DMS53 treated with DMSO at 0.1 percent for 48 hours (cell line): ENCODE results near the gene OR7A10.

Experiments used
- DNase-seq: peaks from one replicate; lab custom pipeline; 2025; ENCODE audit not compliant: unreplicated experiment; lab: John Stamatoyannopoulos, UW

The OR7A10 gene

GRCh38 chr19:14848822-14849221, at the start of gene OR7A10:
OR7A10 (minus strand) TSS chr19:14848922; CDS start chr19:14841877, 7,045 bp downstream.
- no peak for DNase-seq

DNA sequence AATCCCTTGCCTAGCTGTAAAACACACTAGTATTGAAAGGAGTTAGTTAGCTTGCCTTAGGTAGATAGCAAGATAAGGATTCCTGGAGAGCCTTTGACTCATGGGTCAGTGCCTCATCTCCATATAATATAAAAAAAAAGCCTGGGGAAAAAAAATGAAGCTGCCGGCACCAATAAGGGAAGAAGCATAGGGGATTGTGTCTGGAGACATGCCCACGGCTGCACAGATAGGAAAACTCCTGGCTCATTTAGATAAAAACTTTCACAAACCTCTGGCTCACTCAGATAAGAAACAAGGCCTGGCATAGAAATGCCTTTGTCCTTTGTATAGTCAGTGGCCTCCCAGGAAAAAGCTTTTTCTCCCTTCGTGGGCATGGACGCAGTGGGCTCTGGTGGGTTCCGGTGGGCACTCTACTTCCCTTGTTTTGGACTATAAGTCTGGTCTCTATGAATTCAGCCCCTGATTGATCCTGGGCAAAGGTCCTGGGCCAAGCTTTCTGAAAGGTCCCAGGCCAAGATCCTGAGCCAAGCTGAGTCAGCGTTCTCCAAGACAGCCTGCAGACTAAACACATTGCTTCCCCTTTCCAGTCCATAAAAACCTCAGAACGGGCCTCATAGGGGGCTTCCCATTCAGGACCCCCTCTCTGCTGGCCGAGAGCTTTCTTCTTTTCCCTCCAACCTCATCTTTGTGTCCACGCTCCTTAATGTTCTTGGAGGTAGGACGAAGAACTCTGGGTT, 42.1 kb upstream of the OR7A10 start:
- DNase-seq, result no peak

- DNase-seq, result no peak
These were observed 41.4 kb upstream of the OR7A10 start for GRCh38 chr19:14889994-14890642.

GRCh38 chr19:14886032-14886431, 37.3 kb upstream of the OR7A10 start, which contains the start of gene OR7A17:
OR7A17 (minus strand) TSS chr19:14886132; CDS start chr19:14881355, 4,777 bp downstream.
- no peak for DNase-seq

DNA sequence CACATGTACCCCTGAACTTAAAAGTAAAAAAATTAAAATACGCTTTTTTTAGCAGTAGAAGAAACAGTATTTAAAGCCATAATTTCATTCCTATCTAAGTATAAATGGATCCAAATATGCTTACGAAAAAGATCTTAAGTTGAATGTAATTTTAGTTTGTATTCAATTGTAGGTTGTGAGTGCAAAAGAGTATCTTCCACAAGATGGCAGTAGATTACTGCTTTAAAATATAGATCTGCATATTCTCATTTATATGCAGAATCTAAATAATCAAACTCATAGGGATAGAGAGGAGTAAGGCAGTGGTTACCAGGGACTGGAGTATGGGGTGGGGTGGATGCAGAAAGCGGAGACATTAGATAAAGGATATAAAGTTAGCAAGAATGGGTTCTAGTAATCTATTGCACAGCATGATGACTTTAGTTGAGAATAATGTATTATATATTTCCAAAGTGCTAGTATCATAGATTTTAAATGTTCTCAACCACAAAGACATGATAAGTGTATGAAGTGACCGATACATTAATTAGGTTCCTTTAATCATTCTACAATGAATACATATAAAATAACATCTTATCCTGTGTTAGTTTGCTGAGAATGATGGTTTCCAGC, 23.0 kb upstream of the OR7A10 start:
- no peak for DNase-seq

DNA sequence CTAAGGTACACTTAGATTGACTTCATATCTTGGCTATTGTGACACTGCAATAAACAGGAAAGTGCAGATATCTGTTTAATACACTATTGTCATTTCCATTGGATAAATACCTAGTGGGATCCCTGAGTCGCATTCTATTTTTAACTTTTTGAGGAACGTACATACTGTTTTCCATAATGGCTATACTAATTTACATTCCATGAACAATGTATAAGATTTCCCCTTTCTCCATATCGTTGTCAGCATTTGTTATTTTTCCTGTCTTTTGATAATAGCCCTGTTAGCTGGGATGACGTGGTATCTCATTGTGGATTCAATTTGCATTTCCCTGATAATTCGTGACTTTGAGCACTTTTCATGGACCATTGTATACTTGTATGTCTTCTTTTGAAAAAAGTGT, 19.8 kb upstream of the OR7A10 start:
- DNase-seq, result no peak

DNA sequence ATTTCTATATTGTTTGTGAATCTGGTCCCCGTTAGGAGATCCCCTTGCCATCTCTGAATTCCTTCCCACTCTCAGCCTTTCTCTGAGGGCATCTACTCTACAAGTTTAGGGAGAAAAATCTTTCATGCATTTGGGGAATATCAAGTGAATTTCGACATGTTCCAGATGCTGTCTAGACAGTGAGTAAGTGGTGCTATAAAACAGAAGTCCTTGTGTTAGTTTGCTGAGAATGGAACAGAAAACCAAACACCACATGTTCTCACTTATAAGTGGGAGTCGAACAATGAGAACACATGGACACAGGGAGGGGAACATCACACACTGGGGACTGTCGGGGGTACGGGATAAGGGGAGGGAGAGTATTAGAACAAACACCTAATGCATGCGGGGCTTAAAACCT, 5.1 kb downstream of the OR7A10 start:
- no peak for DNase-seq

DNA sequence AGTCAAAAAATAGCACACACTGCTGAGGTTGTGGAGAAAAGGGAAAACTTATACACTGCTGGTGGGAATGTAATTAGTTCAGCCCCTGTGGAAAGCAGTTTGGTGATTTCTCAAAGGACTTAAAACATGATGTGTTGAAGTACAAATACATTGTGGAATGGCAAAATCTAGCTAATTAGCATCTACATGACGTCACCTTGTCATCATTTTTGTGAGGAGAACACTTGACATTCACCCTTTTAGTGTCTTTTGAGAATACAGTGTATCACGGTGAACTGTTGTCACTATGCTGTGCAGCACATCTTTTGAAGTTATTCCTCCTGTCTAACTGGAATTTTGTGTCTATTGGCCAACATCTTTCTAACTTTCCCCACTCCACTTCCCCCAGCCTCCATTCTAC, 5.6 kb downstream of the OR7A10 start:
- DNase-seq, result no peak

- DNase-seq, result peak; percentile 1
These were observed 8.5 kb downstream of the OR7A10 start for GRCh38 chr19:14840206-14840605.

DNA sequence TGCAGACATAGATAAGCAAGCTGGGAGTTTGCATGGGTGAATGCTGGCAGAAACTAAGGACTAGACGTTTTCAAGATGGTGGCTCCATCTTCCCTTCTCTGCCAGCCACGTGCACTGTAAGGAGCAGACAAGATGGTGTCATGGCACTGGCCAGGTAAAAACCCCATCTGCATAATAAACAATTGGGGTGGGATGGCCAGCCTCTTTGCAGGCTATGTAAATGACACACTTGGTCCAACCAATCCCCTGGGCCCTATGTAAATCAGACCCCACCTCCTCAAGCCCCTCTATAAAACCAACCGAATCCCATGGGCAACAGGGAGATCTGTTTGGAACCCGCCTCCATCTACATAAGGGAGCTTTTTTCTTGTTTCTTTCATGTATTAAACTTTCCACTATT, 11.3 kb downstream of the OR7A10 start:
- DNase-seq, result no peak

- no peak for DNase-seq
These were observed 13.7 kb downstream of the OR7A10 start, which contains the start of the genes OR7A5 and OR7C1 for GRCh38 chr19:14835011-14835410. OR7A5 (minus strand) TSS chr19:14835185; CDS start chr19:14828241, 6,944 bp downstream. OR7C1 (minus strand) TSS chr19:14835185; CDS start chr19:14800136, 35,049 bp downstream.

DNA sequence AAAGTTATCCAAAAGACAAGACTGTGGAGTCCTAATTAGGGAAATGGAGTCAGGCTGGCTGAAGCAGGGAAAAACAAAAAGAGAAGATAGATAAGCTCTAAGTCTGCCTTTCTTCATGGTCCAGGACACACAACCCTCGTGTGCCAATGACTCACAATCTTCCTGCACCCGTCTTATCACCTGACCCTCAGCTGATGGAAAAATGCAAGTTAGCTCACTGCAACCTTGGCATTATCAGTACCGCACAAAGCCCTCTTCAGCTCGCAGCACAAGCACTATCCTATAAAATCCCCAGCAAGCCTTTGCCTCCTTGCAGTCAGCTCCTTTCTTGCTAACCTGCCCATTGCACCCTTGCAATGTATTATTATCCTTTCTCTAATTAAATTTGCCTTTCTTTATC, 18.0 kb downstream of the OR7A10 start:
- no peak for DNase-seq

DNA sequence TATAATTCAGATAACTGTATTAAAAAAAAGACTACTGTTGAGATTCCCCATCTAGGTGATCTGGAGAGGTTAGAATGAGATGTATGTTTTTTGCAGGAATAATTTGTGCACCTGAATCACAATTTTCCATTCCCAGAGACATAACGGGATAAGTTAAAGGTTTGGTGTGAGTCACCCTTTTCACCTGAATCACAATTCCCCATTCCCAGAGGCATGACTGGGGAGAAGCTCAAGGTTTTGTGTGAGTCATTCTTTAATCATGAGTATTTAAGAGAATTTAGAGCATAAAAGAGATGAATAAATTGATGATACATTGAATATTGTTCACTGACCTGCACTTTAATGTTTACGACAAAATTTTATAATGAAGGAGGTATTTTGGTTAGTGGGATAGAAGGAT, 22.7 kb downstream of the OR7A10 start:
- no peak for DNase-seq

- no peak for DNase-seq
These were observed 26.8 kb downstream of the OR7A10 start for GRCh38 chr19:14821937-14822336.

GRCh38 chr19:14818588-14818987, 30.1 kb downstream of the OR7A10 start:
- DNase-seq, result no peak

DNA sequence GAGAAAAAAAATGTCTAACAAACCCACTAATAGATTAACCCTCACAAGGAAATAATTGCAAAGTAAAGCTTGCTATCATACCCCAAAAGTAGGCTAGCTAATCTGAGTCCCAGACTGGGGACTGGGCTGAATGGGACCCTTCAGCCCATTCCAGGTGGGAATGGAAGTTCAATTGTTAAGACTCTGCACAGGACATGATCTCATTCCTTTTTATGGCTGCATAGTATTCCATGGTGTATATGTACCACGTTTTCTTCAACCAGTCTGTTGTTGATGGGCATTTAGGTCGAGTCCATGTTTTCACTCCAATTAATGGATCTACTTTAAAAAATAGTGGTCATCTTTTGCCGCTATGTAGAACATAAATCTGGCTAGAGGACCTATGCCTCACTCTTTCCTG, 31.7 kb downstream of the OR7A10 start:
- no peak for DNase-seq

DNA sequence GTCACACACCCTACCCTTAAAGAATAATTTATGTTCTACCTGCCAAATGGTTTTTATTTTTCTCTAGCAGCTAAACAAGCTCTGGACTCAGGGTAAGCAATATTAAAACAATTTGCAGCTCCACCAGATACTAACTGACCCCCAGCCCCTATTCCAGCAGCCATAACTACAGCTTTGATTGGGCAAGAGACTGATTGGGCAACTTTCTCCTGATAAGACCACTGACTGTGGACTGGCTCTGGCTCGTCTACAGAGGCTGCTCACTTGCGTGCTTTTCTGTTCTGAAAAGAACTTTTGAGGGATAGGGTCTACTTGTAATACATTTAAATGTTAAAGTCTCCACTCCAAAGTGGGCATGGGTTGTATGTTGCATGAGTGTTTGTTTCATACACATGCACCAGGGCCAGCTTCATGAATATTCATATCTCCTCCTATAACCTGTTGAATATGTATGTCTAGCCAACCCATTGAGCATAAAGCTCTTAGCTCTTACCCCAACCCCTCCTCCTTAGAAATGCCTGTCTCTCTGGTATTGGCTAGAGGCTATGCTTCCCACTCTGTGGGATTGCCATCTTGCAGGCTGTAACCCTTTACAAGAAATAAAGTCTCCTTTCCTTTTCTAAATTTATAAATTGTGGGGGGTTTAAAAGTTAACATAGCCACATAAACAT, 33.6 kb downstream of the OR7A10 start:
- DNase-seq, result no peak

GRCh38 chr19:14809272-14810057, 39.3 kb downstream of the OR7A10 start:
- no peak for DNase-seq

DNA sequence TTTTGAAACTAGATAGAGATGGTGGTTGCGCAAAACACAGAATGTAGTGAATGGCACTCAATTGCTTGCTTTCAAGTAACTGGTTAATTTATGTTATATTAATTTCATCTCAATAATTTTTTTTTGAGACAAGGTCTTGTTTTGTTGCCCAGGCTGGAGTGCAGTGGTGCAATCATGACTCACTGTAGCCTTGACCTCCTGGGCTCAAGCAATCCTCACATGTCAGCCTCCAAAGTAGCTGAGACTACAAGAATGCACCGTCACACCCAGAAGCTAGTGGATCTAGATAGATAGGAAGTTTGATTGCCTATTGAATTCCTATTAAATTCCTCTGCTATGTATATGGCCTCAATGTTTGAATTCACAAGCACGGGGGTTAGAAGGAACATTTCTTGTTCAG, 44.0 kb downstream of the OR7A10 start:
- DNase-seq, result no peak

GRCh38 chr19:14798760-14799159, 50.0 kb downstream of the OR7A10 start:
- DNase-seq, result no peak

GRCh38 chr19:14796021-14796420, 52.7 kb downstream of the OR7A10 start:
- no peak for DNase-seq
